ENCODE measurements around the gene CEMIP2.
"Not testable (repeated sequence)": the region's sequence is repeated elsewhere in the genome, so short reads cannot be mapped to it uniquely, and the experiment has no call there.

Gene CEMIP2

DNA sequence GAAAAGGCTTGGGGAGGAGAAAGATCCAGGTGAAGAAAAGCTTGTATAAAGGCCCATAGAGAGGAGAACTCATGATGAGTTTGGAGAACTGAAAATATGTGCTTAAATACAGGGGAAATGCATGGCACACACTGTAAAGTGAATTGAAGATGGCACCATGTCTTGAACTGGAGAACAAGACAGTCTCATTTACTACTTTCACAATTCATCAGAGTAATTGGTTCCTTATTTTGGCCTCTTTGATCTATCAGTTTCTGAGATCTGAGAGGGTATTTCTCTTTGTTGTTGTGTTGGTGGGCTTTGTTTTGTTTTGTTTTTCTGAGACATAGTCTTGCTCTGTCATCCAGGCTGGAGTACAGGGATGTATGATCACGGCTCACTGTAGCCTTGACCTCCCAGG lies 98.2 kb downstream of the CEMIP2 start:
- Mint-ChIP-seq H3K27ac (no peak overlapping the region), H3K4me3 (no peak overlapping the region), H3K27me3 (no peaks in the 10 kb centered on the region), H3K9me3 (no peaks in the 10 kb centered on the region), H3K36me3 (no peaks in the 10 kb centered on the region), H3K4me1 (no peaks in the 10 kb centered on the region)

DNA sequence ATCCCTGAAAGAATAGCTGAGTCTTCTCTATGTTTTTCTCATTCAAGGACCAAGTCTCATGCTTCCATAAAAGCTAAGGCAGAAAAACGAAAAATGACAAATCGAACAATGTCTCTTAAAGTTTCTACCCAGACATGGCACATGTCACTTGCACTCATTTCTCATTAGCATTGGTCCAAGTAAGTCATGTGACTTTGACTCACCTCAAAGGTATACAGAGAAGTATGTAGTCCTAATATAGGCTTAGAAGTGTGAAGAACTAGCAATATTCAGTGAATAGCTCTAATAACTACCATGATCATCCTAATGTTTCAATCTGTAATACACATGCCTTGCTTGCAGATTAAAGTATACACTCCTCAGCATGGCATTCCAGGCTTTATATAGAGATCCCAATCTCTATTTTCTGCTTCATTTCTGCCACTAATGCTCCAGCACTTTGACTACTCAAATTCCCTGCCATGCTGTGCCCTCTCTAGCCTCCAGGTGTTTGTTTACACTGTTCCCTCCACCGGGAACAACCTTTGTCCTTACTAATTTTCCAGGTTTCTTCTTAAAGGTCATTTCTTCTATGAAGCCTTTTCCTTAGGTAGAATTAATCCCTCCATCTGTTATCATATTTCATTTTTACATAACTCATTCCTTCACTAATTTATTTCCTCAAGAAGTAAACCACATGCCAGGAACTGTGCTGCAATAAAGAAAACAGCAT lies 98.9 kb downstream of the CEMIP2 start:
- no peak overlapping the region for H3K27ac Mint-ChIP-seq
- no peaks in the 10 kb centered on the region for H3K4me1 Mint-ChIP-seq
- no peaks in the 10 kb centered on the region for H3K9me3 Mint-ChIP-seq
- no peak overlapping the region for H3K4me3 Mint-ChIP-seq
- no peaks in the 10 kb centered on the region for H3K36me3 Mint-ChIP-seq
- no peaks in the 10 kb centered on the region for H3K27me3 Mint-ChIP-seq

GRCh38 chr9:71668717-71669116 lies 99.6 kb downstream of the CEMIP2 start:
- H3K9me3 Mint-ChIP-seq, result no peaks in the 10 kb centered on the region
- H3K4me3 Mint-ChIP-seq, result no peak overlapping the region
- H3K27ac Mint-ChIP-seq, result no peak overlapping the region
- no peaks in the 10 kb centered on the region for H3K27me3 Mint-ChIP-seq
- H3K36me3 Mint-ChIP-seq, result no peaks in the 10 kb centered on the region
- no peaks in the 10 kb centered on the region for H3K4me1 Mint-ChIP-seq

GRCh38 chr9:71665247-71665646 lies 103.1 kb downstream of the CEMIP2 start:
- Mint-ChIP-seq H3K36me3 (no peaks in the 10 kb centered on the region), H3K27ac (no peak overlapping the region)

DNA sequence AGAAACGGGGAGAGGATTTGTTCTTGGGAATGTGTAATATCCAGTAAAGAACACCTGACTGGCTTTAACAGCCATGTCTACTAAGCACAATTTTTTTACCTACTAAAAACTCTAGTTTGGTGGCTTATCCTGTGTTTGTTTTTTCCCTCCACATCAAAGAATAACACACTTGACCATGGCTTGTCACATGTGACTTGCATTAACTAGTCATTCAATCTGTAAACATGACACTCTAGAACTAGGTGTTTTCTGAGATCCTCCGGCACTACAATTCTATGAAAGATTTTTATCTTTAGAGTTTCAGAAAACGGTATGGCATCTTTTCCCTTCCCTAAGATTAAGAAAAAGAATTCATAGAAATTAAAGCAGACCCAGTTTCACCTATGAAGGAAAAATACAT lies 103.7 kb downstream of the CEMIP2 start:
- H3K27ac Mint-ChIP-seq, result no peak overlapping the region
- no peaks in the 10 kb centered on the region for H3K36me3 Mint-ChIP-seq
- no peaks in the 10 kb centered on the region for H3K9me3 Mint-ChIP-seq
- H3K4me3 Mint-ChIP-seq, result no peak overlapping the region
- no peaks in the 10 kb centered on the region for H3K4me1 Mint-ChIP-seq
- H3K27me3 Mint-ChIP-seq, result peaks cover 2% of the 10 kb centered on the region

More at GRCh38 chr9:71665247-71665646, 103.1 kb downstream of the CEMIP2 start:
- Mint-ChIP-seq H3K27me3 (peaks cover 2% of the 10 kb centered on the region), H3K4me3 (no peak overlapping the region), H3K4me1 (no peaks in the 10 kb centered on the region), H3K9me3 (no peaks in the 10 kb centered on the region)

DNA sequence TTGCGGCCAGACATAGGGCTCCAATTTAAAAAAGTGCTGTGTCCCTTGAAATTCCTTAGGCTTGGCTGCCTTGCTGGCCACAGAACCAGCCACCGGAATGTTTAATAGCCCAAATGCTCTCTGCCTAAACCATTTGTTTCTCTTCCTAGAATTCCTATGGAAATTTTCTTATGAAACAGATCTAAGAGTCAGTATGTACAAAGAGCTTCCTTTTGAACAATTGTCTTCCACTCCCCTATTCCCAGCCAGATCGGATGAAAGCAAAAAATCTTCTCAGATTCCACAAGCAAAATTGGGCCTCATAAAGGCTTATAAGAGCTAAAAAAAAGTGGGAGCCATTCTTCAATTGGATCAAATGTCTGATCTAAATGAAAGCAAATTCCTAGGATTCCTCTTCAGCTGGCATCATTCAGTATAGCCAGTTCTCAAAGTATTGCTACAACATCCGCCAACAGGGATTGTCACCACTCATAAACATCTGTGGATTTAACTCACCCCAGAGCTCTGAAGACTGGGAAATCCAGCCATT lies 104.3 kb downstream of the CEMIP2 start:
- Mint-ChIP-seq H3K9me3 (no peaks in the 10 kb centered on the region), H3K27ac (no peak overlapping the region), H3K27me3 (peaks cover 2% of the 10 kb centered on the region), H3K4me3 (no peak overlapping the region), H3K4me1 (no peaks in the 10 kb centered on the region), H3K36me3 (no peaks in the 10 kb centered on the region)

- no peaks in the 10 kb centered on the region for H3K4me1 Mint-ChIP-seq
- H3K27ac Mint-ChIP-seq, result no peak overlapping the region
- peaks cover 2% of the 10 kb centered on the region for H3K27me3 Mint-ChIP-seq
- H3K9me3 Mint-ChIP-seq, result no peaks in the 10 kb centered on the region
- H3K4me3 Mint-ChIP-seq, result no peak overlapping the region
- peaks cover 1% of the 10 kb centered on the region for H3K36me3 Mint-ChIP-seq
Observed at GRCh38 chr9:71663216-71663615, 105.1 kb downstream of the CEMIP2 start.

DNA sequence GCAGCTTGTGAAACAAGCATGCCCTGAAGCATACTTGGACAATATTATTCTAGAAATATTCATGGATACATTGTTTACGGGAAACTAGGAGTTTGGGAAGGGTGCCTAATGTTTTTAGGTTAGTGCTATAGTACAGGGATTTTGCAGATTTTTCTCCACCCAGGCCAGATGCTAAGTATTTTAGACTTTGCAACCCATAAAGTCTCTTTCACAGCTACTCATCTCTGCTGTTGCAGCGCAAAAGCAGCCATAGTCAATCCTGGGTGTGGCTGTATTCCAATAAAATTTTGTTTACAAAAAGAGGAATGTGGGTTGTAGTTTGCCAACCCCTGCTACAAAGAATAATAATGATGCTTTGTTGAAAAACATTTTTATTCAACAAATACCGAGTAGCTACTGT lies 106.2 kb downstream of the CEMIP2 start:
- Mint-ChIP-seq H3K36me3 (peaks cover 5% of the 10 kb centered on the region), H3K27ac (no peak overlapping the region), H3K27me3 (peaks cover 2% of the 10 kb centered on the region), H3K4me3 (no peak overlapping the region), H3K4me1 (no peaks in the 10 kb centered on the region), H3K9me3 (peaks cover 7% of the 10 kb centered on the region)

- not testable (repeated sequence) for H3K27me3 Mint-ChIP-seq, H3K4me3 Mint-ChIP-seq, H3K27ac Mint-ChIP-seq, H3K36me3 Mint-ChIP-seq, H3K4me1 Mint-ChIP-seq, H3K9me3 Mint-ChIP-seq
Observed at GRCh38 chr9:71657276-71657675, 111.0 kb downstream of the CEMIP2 start.

DNA sequence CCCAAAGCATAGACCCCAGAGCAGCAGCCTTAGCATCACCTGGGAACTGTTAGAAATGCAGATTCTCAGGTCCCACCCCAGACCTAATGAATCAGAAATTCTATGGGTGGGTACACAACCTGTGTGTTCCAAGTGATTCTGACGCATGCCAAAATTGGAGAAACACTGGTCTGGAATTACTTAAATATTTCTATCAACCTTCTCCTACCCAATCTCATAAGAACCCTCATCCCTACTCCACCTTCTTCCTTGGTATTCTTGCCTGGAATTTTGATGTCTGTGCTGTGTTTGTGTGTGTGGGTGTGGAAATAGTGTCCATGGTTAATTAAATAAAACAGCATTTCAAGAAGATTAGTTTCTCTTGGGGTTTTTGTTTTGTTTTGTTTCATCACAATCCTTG lies 111.8 kb downstream of the CEMIP2 start:
- Mint-ChIP-seq H3K9me3 (peaks cover 7% of the 10 kb centered on the region), H3K27me3 (peaks cover 7% of the 10 kb centered on the region), H3K4me3 (no peak overlapping the region), H3K27ac (no peak overlapping the region), H3K4me1 (no peaks in the 10 kb centered on the region), H3K36me3 (peaks cover 6% of the 10 kb centered on the region)

GRCh38 chr9:71655778-71656177 lies 112.5 kb downstream of the CEMIP2 start:
- Mint-ChIP-seq H3K4me3 (no peak overlapping the region), H3K36me3 (peaks cover 6% of the 10 kb centered on the region), H3K27me3 (peaks cover 5% of the 10 kb centered on the region), H3K9me3 (peaks cover 7% of the 10 kb centered on the region), H3K4me1 (no peaks in the 10 kb centered on the region), H3K27ac (no peak overlapping the region)

GRCh38 chr9:71655141-71655540 lies 113.2 kb downstream of the CEMIP2 start:
- H3K27ac Mint-ChIP-seq, result no peak overlapping the region
- peaks cover 7% of the 10 kb centered on the region for H3K9me3 Mint-ChIP-seq
- H3K4me1 Mint-ChIP-seq, result no peaks in the 10 kb centered on the region
- H3K36me3 Mint-ChIP-seq, result peaks cover 6% of the 10 kb centered on the region
- H3K27me3 Mint-ChIP-seq, result peaks cover 8% of the 10 kb centered on the region
- H3K4me3 Mint-ChIP-seq, result no peak overlapping the region

DNA sequence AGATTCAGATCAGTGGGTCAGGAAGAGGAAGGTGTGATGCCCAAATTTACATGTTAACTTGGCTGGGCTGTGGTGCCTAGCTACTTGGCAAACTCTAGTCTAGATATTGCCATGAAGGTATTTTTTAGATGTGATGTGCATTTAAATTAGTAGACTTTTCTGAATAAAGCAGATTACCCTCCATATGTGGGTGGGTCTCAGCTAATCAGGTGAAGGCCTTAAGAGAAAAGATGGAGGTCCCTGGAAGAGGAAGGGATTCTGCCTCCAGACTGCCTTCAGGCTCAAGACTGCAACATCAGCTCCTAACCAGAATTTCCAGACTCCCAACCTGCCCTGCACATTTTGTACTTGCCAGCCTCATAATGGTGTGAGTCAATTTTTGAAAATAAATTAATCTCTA lies 115.8 kb downstream of the CEMIP2 start:
- Mint-ChIP-seq H3K9me3 (peaks cover under 1% of the 10 kb centered on the region), H3K36me3 (peaks cover 4% of the 10 kb centered on the region), H3K27ac (no peak overlapping the region), H3K27me3 (peaks cover 14% of the 10 kb centered on the region), H3K4me3 (no peak overlapping the region), H3K4me1 (peaks cover 3% of the 10 kb centered on the region)

DNA sequence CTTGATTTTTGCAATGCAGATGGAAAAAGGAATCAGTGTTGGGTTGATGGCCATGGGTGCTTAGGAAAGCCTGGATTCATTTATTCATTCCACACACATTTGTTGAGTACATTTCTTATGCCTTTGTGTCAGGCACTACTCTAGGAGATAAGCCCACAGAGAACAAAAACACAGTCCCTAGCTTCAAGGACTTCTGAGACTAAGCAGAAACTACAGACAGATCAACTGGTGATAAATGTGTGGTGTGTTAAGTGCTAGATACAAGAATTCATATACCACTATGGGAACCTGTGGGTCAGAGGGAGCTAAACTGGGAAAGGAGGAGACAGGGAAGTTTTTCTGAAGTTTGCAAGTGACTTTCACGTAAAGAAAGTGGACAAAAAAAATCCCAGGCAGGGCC lies 119.9 kb downstream of the CEMIP2 start:
- H3K27me3 Mint-ChIP-seq, result peaks cover 12% of the 10 kb centered on the region
- no peaks in the 10 kb centered on the region for H3K9me3 Mint-ChIP-seq
- H3K27ac Mint-ChIP-seq, result no peak overlapping the region
- H3K4me1 Mint-ChIP-seq, result peaks cover 14% of the 10 kb centered on the region
- no peak overlapping the region for H3K4me3 Mint-ChIP-seq
- peaks cover 4% of the 10 kb centered on the region for H3K36me3 Mint-ChIP-seq

GRCh38 chr9:71647094-71647591 lies 121.2 kb downstream of the CEMIP2 start:
- peak overlapping the region; percentile 33 for H3K4me3 Mint-ChIP-seq
- H3K27me3 Mint-ChIP-seq, result peaks cover 10% of the 10 kb centered on the region
- no peak overlapping the region for H3K27ac Mint-ChIP-seq
- no peaks in the 10 kb centered on the region for H3K9me3 Mint-ChIP-seq
- peaks cover 3% of the 10 kb centered on the region for H3K36me3 Mint-ChIP-seq
- H3K4me1 Mint-ChIP-seq, result peaks cover 14% of the 10 kb centered on the region

DNA sequence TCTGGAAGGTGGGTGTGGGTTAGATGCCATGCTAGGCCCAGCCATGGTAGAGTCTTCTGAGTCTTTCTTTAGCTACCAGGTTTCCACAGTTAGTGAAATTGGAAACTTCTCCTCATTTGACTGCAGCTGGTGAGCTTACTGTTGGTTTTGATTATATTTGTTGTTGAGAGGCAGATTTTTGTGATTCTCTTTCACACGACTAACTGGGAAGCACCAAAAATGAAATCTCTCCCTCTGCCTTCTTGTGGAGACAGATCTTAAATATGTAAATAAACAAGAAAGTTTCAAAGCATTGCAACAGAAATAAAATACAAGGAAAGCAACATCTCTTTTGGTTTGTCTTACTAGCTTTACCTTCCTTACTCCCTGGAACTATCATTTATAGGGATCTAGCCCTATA lies 122.2 kb downstream of the CEMIP2 start:
- peaks cover 9% of the 10 kb centered on the region for H3K27me3 Mint-ChIP-seq
- H3K27ac Mint-ChIP-seq, result no peak overlapping the region
- H3K4me3 Mint-ChIP-seq, result no peak overlapping the region
- H3K9me3 Mint-ChIP-seq, result no peaks in the 10 kb centered on the region
- H3K4me1 Mint-ChIP-seq, result peaks cover 14% of the 10 kb centered on the region
- peaks cover 3% of the 10 kb centered on the region for H3K36me3 Mint-ChIP-seq

Measured in activated naive CD4-positive, alpha-beta T cell treated with anti-CD3 and anti-CD28 coated beads, Interleukin-2, amount 50 U/mL, for 24 hours (primary cell).